Activated gamma-delta T cell treated with Interleukin-2 at 50 U/mL for 16 hours (primary cell): ENCODE measurements around the gene ABHD17A.

Experiments
- DNase-seq: peaks from one replicate; pipeline ENCODE4 v3.0.0-alpha.2; 2020

Gene ABHD17A

DNA sequence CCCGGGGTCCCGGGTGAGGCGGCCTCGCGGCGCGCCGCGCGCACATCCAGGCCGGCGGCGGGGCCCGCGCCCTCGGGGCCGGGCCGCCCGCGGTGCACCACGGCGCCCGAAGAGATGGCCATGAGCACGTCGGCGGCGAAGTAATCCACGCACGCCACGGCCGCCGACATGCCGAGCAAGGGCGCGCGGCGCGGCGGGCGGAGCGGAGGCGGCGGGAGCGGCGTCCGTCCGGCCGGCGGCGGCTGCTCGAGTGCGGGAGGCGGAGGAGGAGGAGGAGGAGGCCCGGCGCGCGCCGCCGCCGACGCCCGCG, 22.0 kb downstream of the ABHD17A start, which contains the start of gene KLF16:
TSS of gene KLF16 (minus strand) at position 252 of the 310 bp plus-strand sequence. CDS start at position 170, 82 bp downstream.
- DNase-seq: no peak

DNA sequence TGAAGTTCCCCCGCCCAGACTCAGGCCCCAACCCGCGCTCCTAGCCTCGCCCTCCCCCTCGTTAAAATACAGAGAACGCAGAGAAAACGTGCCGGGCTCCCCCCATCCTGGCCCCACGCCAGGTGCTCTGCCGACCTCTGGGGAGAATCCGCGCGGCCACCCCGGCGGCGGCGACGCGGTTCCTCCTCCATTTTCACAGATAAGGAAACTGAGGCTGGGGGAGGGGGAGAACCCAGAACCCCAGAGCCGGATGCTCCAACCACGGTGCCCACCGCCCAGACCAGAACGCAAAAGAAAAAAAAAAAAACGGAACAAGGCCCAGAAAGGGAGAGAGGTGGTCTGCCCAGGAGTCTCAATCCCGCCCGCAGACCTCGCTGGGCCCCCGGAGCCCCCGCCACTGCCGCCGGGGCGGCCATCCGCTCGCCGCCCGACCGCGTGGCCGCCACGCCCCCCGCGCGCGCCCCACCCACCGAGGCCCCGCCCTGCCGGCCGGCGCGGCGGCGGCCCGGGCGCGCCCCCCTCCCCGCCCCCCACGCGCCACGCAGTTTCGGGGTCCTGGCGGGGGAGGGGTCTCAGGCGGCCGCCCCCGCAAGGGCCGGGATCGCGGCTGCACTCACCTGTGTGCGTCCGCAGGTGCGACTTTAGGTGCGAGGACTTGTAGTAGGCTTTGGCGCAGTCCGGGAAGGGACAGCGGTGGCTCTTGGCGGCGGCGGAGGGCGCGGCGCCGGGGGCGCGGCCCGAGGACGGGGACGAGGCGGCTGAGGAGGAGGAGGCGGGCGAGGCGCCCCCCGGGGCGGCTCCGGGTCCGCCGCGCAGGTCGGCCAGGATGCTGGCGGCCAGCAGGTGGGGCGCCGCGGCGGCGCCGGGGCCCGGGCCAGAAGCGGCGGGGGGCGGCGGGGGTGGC, 22.6 kb downstream of the ABHD17A start:
- DNase-seq: peak; percentile 50

DNA sequence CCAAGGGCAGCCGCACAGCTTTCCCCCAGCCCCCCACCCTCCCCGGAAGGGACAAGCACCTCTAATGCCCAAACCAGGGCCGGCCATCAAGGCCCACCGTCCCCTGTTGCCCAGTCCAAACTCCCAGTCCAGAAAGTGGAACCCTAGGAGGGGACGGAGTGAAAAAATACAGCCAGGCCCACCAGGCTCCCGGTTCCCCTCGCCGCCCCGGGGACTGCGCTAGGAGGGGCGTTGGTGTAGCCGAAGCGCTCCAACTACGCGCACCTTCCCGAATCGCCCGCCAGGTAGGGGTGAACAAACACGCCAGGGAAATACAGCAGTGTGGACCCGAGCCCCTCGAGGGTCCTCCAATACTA, 23.2 kb downstream of the ABHD17A start:
- DNase-seq: no peak

DNA sequence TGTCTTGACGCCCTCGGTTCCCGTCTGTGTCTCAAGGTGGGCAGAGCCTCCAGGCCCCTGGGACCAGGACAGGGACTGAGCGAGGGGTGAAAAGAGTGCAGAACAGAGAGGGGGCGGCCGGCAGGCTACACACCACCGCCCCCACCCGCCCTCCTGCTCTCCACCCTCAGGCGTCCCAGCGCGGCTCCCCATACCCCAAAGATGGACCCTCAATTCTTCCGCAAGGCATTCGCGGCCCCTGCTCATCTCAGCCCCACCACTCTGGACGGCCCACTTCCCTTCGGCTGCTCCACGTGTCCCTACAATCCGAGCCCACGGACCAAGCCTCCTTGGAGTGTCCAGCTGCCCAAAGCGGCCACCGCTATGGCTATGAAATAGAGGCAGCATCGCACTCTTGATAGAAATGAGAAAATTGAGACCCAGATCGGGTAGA, 23.7 kb downstream of the ABHD17A start:
- DNase-seq: no peak

DNA sequence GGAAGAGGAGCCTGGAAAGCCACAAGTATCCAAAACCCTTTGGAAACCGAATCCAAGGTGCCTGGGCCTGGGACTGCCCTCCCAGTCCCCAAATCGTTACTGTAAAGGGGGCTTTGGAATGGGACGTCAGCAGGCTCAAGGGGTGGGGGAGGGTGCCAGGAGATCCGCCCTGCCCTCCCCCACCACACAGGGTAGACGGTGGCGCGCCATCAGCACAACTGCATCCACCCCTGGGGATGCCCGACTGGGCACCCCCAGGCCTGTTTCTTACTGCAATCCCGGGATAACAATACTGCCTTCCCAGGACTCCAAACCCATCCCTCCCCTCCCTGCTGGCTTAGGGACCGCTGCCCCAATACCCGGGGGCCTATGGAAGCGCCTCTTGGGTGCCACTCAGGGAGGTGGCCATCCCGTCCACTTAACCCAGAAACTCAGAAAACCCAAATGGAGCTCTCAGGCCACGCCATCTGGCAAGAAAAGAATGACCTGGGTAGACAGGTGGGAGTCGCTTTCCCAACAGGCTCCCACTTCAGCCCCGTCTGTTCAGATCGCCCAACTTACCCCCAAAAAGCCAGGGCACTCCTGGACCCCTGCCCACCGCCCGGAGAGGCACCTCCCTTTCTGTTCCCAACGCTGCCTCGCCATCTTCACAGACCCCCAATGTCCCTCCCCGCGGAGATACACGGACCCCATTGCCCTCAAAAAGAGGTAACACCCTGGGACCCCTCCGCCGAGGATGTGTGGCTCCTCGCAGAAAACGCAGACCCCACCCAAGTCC, 24.3 kb downstream of the ABHD17A start:
- DNase-seq: no peak

DNA sequence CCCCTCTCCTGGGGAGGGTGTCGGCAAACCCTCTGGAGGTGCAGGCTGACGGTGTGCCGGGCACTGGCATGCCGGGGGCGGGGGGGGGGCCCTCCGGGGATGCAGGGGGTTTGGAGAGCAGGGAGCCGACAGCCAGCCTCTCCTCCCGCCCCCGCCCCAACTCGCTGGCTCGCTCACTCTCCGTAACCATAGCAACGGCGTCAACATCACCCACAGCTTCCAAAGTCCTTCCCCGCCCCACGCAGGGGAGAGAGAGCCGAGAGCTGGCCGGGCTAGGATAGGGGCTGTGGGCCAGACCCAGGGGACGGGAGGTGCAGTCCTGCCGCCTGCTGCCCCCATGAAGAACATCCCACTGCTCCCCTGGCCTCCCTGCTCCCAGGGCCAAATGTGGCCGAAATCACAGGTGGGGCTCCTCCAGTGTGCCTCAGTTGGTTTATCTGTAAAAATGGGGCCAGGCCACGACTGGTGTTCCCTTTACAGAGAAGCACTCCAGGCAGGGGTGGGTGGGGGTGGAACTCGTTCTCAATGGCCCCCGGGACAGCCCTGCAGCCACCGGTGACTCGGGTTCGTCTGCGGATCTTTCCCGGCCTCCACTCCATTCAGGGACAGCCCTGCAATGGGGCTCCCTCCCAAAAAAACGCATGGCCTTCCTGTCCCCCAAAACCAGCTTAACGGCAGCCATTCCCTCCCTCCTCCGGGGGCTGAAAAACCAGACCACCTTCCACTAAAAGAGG, 25.1 kb downstream of the ABHD17A start:
- DNase-seq: no peak

DNA sequence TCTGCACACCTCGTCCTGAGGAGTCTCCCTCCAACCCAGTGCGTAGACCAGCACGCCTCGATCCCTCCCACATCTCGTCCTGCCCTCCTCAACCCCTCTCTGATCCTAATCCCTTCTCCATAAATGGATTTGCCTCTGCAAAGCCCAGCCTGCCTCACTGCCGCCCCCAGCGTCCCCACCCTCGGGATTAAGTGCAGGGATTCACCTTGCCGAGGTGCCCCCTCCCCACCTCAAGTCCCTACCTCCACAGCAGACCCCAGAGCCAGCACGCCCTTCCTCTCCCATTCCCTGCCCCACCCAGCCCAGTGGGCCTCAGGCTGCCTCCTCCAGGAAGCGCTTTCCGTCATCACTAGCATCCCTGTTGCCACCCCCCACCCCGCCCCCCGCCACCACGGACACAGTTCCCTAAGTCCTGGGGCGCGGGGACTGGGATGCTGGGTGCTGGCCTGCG, 25.9 kb downstream of the ABHD17A start:
- DNase-seq: no peak

DNA sequence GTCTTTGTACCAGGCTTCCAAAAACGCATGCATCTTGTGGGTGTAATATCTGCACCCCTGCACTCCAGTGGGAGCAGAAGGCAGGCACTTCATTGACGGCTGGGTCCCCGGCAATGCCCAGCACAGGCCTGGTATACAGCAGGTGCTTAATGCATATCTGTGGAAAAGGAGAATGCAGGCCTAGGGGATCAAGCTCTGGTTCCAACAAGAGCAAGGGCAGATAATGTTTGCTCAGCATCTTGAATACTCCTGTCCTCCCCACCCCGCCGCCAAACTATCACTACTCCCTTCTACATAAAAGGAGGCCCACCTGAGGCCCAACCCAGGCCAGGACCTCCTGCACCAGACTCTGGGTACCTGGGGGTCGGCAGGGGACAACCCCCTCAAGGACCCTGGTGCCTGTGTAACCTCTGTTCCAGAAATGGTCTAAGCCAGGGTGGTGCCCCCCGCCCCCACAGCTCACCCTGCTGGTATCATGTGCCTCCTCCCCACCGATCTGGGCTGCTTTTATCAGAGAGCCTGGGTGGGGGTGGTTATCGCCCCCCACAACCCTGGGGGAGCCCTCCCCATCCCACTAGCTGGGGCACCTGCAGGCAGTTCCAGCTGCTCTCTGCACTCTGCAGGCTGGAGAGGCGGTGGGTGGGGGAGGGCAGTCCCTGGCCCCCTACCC, 26.7 kb downstream of the ABHD17A start:
- no peak for DNase-seq

DNA sequence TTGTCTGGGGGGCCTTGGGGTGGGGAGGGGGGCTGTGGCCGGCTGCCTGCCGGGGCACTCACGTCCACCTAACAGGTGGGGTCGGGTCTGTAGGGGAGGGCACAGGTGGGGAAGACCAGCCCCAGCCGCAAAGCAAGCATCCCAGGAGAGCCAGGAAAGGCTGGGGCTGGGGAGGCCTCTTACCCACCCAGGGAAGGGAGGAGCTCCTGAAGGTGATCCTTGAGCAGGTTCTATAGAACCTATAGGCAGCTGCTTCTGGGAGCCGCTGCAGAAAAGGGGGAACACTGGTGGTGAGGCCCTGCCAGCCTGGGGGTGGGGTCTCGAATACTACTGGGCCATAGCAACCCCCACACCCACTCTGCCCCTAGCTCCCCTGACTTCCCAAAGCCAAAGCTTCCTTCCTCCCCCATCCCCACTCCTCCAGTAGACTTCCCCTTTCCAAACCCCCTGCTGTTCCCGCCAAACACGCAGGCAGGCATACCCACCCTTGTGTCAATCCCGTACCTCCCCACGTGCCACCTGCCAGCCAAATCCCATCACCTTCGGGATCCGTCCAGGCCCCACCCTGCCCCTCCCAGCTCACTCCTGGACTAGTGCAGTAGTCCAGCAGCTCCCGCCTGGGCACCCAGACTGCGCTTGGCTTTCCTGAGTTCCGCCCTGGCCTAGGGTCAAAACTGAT, 27.5 kb downstream of the ABHD17A start:
- no peak for DNase-seq

DNA sequence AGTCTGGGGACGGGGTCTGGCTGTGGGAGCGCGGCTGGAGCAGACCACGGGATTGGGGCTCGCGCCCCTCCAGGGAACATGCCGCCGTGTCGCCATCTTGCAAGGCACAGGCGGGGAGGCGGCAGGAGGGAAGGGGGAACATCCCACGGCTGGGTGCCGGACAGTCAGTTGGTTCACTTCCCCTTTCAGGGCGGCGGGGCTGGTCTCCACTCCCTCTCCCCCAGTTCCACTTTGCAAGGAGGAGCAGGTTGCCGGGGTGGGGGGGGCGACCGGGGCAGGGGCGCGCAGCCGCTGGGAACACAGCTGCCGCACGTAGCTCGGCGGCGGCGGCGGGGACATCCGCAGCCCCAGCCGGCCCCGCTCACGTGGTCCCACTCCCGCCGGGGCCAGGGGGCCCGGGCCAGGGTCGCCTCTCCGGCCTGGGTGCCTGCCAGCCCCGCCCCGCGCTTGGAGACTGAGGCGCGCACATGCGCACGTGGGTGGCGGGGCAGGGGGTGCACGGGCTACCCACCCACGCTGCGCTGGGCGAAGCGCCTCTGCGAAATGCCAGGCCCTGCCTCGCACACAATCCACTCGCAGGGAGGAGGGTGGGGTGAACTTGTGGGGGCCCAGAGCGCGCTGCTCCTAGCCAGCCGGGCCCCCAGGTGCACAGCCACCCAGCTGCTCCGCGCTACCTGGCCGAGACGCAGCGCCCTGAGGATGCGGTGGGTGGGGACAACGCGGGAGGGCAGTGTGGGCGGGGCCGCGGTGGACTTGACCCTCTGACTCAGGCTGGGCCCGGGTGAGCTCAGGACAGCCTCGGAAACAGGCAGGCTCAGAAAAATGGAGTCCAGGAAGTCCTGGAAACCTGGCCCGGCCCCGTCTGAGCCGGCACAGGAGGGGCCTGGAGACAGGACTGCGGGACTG, 28.3 kb downstream of the ABHD17A start:
- DNase-seq: no peak

DNA sequence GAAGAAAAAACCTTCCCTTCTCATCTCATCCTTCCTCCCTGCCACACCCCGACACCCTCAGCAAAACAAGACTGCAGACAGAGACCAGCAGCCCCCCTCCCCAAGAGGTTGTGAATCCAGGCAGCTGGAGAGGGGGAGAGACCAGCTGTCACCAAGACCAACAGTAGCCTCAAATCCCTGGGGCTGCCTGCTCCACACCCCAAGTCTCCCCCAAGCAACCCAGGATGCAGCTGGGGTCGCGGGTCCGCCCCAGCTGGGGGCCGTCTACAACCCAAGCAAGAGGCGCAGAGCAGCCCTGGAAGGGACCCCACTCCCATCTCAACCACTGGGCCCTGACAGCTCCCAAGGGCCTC, 29.0 kb downstream of the ABHD17A start:
- no peak for DNase-seq

DNA sequence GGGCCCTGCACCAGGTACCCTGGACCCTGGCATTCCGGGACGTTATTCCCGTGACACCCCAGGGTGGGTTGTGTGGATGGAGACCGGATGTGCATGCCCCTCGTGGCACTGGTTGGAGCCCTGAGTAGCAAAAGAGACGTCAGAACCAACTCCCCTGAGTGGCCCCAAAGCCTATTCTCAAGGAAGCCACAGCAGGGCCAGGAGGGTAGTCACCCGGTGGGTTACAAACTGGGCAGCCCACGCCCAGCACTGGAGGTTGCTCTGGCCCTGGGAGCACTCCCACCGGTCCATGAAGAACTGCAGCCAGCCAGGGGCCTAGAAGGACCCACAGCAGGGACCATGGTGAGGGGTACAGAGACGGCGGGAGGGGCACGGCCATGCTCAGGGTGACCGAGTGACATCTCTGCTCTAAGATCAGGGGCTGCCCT, 29.5 kb downstream of the ABHD17A start:
- DNase-seq: no peak

DNA sequence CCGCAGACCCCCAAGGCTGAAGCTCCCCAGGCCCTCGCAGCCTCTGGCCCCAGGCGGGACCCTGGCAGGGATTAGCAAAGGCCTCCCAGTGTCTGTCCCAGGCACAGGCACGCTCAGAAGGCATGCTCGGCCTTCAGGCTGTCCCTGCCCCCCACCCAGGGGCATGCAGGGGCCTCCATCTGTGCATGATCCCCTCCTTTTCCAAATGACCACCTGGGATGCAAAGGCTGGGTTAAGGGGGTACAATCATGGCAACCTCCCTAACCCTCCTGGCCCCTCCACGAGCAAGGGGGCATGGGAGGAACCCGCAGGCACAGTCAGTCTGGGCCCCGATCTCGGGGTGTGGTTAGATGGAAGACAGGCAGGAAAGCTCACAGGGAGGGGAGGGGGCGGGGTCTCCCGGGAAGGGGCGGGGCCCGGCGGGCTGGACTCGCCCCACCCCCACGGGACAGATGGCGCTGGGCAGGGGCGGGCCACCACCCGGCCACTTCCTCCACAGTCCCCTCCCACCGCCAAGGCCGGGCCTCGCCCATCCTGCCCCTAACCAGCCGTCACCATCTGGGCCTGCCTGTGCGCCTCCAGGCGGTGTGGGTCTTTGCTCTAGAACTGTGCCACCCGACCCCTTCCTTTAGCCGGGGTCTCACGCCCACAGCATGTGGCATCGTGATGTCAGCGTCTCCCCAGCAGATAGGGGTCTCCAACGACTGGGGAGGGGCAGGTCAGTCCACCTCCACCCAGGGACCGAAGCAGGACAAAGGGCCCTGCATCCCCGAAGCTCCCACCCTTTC, 30.1 kb downstream of the ABHD17A start:
- DNase-seq: peak; percentile 78

DNA sequence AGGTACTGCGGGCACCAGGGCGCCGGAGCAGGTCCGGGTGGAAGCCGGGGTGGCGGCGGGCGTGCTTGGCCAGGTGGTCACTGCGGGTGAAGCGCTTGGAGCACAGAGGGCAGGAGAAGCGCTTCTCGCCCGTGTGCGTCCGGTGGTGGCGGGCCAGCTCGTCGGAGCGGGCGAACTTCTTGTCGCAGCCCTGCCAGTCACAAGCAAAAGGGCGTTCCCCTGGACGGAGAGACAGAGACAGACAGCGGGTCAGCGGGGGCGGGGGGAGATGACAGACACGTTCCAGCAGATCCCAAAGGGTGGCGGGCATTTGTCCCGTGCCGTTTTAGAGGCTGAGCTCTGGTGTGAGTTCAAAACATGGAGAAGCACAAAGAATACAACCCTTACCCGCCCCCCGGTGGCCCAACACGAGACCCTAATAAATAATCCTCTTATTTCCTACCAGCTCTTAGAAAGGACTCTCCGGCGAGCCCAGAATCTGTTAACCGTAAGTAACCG, 30.7 kb downstream of the ABHD17A start:
- DNase-seq: no peak

DNA sequence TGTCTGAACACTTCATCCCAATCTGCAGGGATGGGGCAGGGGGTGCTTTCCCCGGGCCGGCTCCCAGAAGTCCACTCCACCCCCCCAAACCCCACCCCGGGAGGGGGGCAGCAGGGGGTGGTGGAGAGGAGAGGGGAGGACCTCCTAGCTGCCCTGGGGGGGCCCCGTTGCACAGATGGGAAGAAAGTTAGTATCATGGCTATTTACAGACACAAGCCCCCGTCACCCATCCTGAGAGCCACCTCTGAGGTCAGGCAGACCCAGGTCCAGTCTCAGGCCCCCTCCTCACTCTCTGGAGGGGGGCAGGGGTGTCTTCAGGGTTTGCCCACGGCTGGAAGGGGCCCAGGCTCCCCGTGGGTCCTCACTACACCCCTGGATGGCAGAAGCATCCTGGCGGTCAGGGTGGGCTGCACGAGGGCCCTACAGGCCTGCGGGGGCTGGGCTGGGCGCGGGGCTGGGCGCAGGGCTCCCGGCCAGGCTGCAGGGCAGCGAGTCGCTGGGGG, 31.2 kb downstream of the ABHD17A start:
- DNase-seq: no peak

DNA sequence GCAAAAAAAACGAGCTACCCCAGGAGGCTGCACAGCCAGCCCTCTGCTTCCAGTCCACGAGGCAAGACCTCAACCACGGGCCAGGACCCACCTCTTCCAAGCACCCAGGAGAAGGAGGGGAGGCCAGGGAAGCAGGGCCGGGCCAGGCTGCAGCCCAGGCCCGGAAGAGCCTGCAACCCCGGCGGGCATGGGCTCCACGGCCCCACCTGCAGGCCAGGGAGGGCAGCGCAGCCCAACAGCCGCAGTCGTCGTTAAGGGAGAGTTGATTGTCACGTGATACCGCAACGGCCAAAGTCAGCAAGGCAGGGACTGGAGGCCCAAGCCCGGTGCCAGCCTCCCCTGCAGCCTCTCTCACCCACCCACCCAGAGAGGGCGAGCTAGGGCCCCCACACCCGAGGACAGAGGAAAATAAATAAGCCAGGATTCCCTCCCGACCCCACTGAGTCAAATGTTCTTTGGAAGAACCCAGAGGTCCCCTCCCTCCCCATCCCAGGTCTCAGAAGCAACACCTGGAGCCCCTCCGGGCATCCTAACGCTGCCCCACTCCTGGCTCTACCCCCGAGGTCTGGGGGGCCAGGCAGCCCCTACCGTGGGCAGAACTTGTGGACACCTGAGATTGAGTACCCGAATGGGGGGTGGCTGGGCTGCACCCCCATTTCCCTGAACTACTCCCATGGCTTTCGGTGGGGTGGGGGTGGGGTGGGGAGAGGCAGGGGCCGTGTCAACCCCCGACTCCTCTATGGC, 31.8 kb downstream of the ABHD17A start:
- DNase-seq: peak; percentile 75

DNA sequence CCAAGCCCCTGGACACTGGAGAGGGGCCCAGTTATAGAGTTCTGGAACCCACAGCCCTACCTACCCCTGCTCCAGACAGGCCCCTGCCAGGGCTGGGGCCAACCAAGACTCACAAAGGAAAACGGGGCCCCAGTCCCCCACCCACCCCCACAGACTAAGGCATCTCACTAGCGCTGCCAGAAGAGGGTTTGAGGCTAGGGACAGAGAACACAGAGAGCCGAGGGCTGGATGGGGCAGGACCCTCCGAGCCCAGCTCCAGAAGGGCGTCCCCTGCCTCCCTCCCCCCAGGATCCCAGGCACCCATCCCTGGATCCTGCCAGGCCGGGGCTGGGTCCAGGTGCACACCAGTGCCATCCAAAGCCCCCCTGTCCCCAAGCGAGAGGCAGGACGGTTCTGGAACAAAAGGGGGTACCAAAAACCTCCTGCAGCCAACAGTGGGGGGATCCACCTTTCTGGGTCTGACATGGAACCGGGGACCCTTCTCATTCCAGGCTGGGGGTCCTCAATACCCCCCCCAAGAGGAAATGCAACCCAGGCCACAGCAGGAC, 32.6 kb downstream of the ABHD17A start:
- no peak for DNase-seq

DNA sequence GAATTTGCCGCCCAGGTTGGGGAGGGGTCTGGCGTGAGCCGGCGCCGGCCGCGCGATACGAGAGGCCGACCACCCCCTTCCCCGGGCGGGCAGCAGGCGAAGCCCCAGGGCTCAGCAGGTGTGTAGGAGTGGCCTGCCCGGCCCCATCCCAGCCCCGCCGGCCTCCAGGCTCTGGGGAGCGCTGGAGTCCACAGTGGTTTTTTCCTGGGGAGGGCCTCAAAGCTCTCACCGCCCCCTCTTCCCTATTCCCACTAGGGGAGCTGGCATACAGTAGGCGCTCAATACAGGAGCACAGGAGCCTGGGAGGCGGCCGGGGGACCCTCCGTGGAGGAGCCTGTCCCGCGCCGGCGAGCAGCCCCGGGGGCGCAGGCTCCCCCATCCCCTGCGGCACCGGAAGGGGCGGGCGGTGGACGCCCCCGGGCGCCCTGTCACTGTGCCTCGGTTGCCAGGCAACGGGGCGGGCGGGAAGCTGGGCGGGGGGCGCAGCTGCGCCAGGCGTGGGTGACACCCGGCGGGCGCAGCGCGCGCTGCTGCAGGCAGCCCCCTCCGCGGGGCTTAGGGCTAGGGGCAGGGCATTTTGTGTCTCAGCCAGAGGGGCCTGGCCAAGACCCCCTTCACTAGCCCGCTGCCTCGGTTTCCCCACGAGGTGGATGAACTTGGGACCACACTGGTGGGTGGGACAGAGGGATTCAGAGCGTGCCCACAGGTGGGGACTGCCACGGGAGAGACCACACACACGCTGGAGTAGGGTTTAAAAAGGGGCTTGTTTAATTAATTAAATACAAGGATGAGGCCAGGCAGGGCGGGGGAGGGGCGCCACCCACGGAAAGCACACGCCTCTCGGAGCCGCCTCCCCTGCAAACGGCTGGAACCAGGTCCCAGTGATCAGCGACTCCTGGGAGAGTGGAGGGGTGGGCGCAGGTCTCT, 33.4 kb downstream of the ABHD17A start:
- peak; percentile 69 for DNase-seq
